MM.1S (cell line): Measurements from ENCODE around the gene MRPL42.
A peak's percentile ranks its signal among the peaks of the same experiment; 100 is the strongest.

Experiments used
- DNase-seq: peaks from one replicate; pipeline ENCODE4 v3.0.0-alpha.2; 2015
- H2AFZ ChIP-seq: fragments of 300-600 bp; sonication (generic); 2 replicates; pipeline ENCODE4 v1.6.0; 2016; ENCODE audit warnings: antibody characterized with exemption, low read length
- H3F3A ChIP-seq: fragments of 300-600 bp; sonication (generic); 2 replicates; pipeline ENCODE4 v1.6.1; 2016; ENCODE audit warnings: mild to moderate bottlenecking, antibody characterized with exemption, low read length, moderate library complexity, mixed read lengths; ENCODE audit not compliant: insufficient read depth
- H3K27ac ChIP-seq: fragments of 300-600 bp; sonication (generic); 2 replicates; pipeline ENCODE4 v1.5.1; 2016; ENCODE audit warnings: mild to moderate bottlenecking, low read length
- H3K27me3 ChIP-seq: fragments of 300-600 bp; sonication (generic); replicated peaks from 2 replicates; pipeline ENCODE4 v1.6.0; 2016; ENCODE audit warnings: low read length; ENCODE audit not compliant: insufficient read depth
- H3K36me3 ChIP-seq: fragments of 300-600 bp; sonication (generic); replicated peaks from 2 replicates; pipeline ENCODE4 v1.6.1; 2016; ENCODE audit warnings: mild to moderate bottlenecking, low read length, mixed read lengths; ENCODE audit not compliant: insufficient read depth
- H3K4me1 ChIP-seq: fragments of 300-600 bp; sonication (generic); 2 replicates; pipeline ENCODE4 v1.6.1; 2016; ENCODE audit warnings: low read length, mixed read lengths
- H3K4me2 ChIP-seq: fragments of 300-600 bp; sonication (generic); 2 replicates; pipeline ENCODE4 v1.6.0; 2016; ENCODE audit warnings: low read depth, low read length
- H3K4me3 ChIP-seq: fragments of 300-600 bp; sonication (generic); 2 replicates; pipeline ENCODE4 v1.5.1; 2016; ENCODE audit warnings: low read length, mixed read lengths
- H3K79me2 ChIP-seq: fragments of 300-600 bp; sonication (generic); 2 replicates; pipeline ENCODE4 v1.6.1; 2016; ENCODE audit warnings: mixed run types, low read length, mixed read lengths
- H3K9ac ChIP-seq: fragments of 300-600 bp; sonication (generic); 2 replicates; pipeline ENCODE4 v1.6.1; 2016; ENCODE audit warnings: low read length, mixed read lengths
- H3K9me2 ChIP-seq: fragments of 300-600 bp; sonication (generic); replicated peaks from 2 replicates; pipeline ENCODE4 v1.6.1; 2016; ENCODE audit warnings: mild to moderate bottlenecking, low read length, mixed read lengths; ENCODE audit not compliant: insufficient read depth
- H3K9me3 ChIP-seq: fragments of 300-600 bp; sonication (generic); replicated peaks from 2 replicates; pipeline ENCODE4 v1.6.1; 2016; ENCODE audit warnings: mild to moderate bottlenecking, low read length, mixed read lengths; ENCODE audit not compliant: insufficient read depth
- H4K20me1 ChIP-seq: fragments of 300-600 bp; sonication (generic); 2 replicates; pipeline ENCODE4 v1.6.1; 2016; ENCODE audit warnings: mild to moderate bottlenecking, low read length, moderate library complexity, mixed read lengths; ENCODE audit not compliant: insufficient read depth
- CTCF ChIP-seq: fragments of 300-600 bp; sonication (generic); IDR thresholded peaks from 2 replicates; pipeline ENCODE4 v1.5.1; 2016; ENCODE audit warnings: antibody characterized with exemption, low read length, mixed read lengths
- EZH2 ChIP-seq: fragments of 300-600 bp; sonication (generic); optimal IDR thresholded peaks from 2 replicates; pipeline ENCODE3; 2017; ENCODE audit warnings: low read depth, mild to moderate bottlenecking, antibody characterized with exemption, low read length, mixed read lengths
- EZH2phosphoT487 ChIP-seq: fragments of 300-600 bp; sonication (generic); IDR thresholded peaks from 2 replicates; pipeline ENCODE4 v1.6.1; 2018; ENCODE audit warnings: antibody characterized with exemption, low read length

Gene MRPL42

GRCh38 chr12:93456077-93456476 is 11.2 kb upstream of the MRPL42 start:
- H3F3A ChIP-seq = no peaks in the 10 kb centered on the region
- DNase-seq = no peak
- no peak overlapping the region for H3K4me3 ChIP-seq
- no peak overlapping the region for H3K27ac ChIP-seq
- no peaks in the 10 kb centered on the region for H3K9me2 ChIP-seq
- no peak for TF ChIP-seq EZH2phosphoT487
- no peak for TF ChIP-seq EZH2
- TF ChIP-seq CTCF = no peak
- H3K9ac ChIP-seq = no peak overlapping the region
- no peaks in the 10 kb centered on the region for H3K9me3 ChIP-seq
- no peaks in the 10 kb centered on the region for H3K27me3 ChIP-seq
- no peak overlapping the region for H2AFZ ChIP-seq
- no peak overlapping the region for H3K4me2 ChIP-seq
- no peaks in the 10 kb centered on the region for H3K4me1 ChIP-seq
- no peaks in the 10 kb centered on the region for H4K20me1 ChIP-seq
- no peaks in the 10 kb centered on the region for H3K79me2 ChIP-seq
- no peaks in the 10 kb centered on the region for H3K36me3 ChIP-seq

- H3K9me2 ChIP-seq = no peaks in the 10 kb centered on the region
- H3K9me3 ChIP-seq = no peaks in the 10 kb centered on the region
- no peak for DNase-seq
- H3K9ac ChIP-seq = no peak overlapping the region
- H3K27ac ChIP-seq = no peak overlapping the region
- H3K36me3 ChIP-seq = no peaks in the 10 kb centered on the region
- H3F3A ChIP-seq = no peaks in the 10 kb centered on the region
- no peak overlapping the region for H2AFZ ChIP-seq
- no peak overlapping the region for H3K4me2 ChIP-seq
- TF ChIP-seq EZH2phosphoT487 = no peak
- no peak for TF ChIP-seq CTCF
- TF ChIP-seq EZH2 = no peak
- no peaks in the 10 kb centered on the region for H4K20me1 ChIP-seq
- no peak overlapping the region for H3K4me3 ChIP-seq
- no peaks in the 10 kb centered on the region for H3K4me1 ChIP-seq
- H3K27me3 ChIP-seq = no peaks in the 10 kb centered on the region
- H3K79me2 ChIP-seq = no peaks in the 10 kb centered on the region
Observed at GRCh38 chr12:93459097-93459496, 8.2 kb upstream of the MRPL42 start.

GRCh38 chr12:93460003-93460402 is 7.3 kb upstream of the MRPL42 start:
- Histone ChIP-seq H3K4me1 (no peaks in the 10 kb centered on the region), H3K4me3 (no peak overlapping the region), H3K9me3 (no peaks in the 10 kb centered on the region), H3K4me2 (no peak overlapping the region), H2AFZ (0 out of 2 replicates have a peak overlapping the region, but pooled peaks have one; percentile 25), H3K27me3 (no peaks in the 10 kb centered on the region), H3F3A (no peaks in the 10 kb centered on the region), H3K9ac (no peak overlapping the region), H3K9me2 (no peaks in the 10 kb centered on the region), H3K27ac (no peak overlapping the region), H3K36me3 (no peaks in the 10 kb centered on the region), H4K20me1 (no peaks in the 10 kb centered on the region), H3K79me2 (no peaks in the 10 kb centered on the region)
- no peak for DNase-seq
- TF ChIP-seq EZH2 = no peak
- TF ChIP-seq CTCF = no peak
- TF ChIP-seq EZH2phosphoT487 = no peak
